ENCODE results near the gene UBE2D2.

Gene UBE2D2

DNA sequence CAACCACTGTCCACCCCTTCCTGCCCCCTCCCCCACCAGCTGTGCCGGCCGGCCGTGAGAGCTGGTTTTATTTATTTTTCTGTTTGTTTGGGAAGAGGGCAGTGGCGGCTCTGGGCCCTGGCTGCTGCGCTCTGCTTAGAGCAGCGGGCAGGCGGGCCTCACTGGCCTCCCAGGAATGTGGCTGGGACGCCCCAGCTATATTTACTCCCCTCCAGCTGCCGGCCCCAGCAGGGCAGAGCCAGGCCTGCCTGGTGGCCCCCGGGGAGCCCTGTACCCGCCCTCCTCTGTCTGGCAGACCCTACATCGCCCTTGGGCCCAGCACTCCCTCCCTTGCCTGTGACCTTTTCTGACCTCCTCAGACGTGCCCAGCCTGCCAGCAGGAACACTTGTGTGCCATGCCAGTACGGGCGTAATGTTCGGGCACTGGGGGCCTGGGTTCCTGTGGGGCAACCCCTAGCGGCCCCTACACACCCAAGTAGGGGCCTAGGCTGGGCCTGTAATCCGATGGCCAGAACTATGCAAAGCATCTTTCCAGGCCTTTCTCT, 94.7 kb downstream of the UBE2D2 start:
- H3K4me1 ChIP-seq (ENCODE audit: control insufficient read depth, insufficient read depth, low read length), result peaks cover 87% of the 10 kb centered on the region
- no peaks in the 10 kb centered on the region for H3K27me3 ChIP-seq (ENCODE audit: control insufficient read depth, insufficient read depth, low read length, poor library complexity, severe bottlenecking)
- no peaks in the 10 kb centered on the region for H3K9me3 ChIP-seq (ENCODE audit: control insufficient read depth, low read length)
- 48 to 49% methylated on average over 16 to 18 of the region's 18 CpGs for WGBS, 2 experiments
- H3K4me3 ChIP-seq (ENCODE audit: insufficient read depth, low read depth, low read length), result no peak overlapping the region
- no peaks in the 10 kb centered on the region for H3K36me3 ChIP-seq (ENCODE audit: control insufficient read depth, insufficient read depth, low read length)
- H3K27ac ChIP-seq (ENCODE audit: insufficient read depth, low read depth, low read length, poor library complexity, severe bottlenecking), result peak overlapping the region; percentile 56

DNA sequence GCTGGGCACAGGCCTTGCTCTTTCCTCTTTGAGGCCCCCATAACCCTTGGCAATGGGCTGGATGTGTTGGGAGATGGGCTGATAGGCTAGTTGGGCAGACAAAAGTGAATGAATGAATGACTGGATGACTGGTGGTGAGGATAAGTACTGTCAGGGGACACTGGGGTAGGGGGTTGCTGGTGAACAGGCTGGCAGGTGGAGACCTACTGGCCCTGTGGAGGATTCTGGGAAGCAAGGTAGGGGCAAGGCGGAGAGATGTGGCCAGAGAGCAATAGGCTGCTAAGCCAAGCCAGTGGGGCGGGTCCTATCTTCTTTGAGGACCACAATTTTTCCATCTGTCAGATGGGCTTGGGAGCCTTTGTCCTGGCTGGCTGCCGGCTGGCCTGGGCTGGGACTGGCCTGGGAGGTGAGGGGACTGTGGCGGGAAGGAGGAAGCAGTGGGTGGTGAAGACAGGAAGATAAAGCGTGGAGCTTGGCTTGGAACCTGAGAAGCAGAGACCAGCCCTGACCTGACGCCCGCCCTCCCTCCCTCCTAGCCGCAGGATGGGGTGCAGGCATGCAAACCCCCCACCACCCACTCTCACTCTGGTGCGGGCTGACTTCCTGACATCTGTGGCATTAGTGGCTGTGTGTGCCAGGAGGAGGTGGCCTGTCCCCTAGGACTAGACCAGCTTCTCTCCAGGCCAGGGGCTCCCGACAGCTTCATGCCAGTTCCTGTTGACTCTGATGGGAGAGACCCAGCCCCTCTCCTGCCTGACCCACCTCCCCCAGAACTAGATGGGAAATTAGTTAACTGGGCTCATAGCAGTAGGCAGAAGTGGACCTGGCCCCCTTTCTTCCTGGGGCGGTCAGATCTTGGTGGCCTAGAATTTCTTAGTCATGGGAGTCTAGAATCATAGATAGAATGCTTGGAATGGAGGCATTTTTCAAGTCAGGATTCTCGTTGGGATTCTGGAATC, 96.5 kb downstream of the UBE2D2 start:
- Histone ChIP-seq H3K9me3 (ENCODE audit: control insufficient read depth, low read length) (no peaks in the 10 kb centered on the region), H3K36me3 (ENCODE audit: control insufficient read depth, insufficient read depth, low read length) (no peaks in the 10 kb centered on the region), H3K27ac (ENCODE audit: insufficient read depth, low read depth, low read length, poor library complexity, severe bottlenecking) (no peak overlapping the region), H3K27me3 (ENCODE audit: control insufficient read depth, insufficient read depth, low read length, poor library complexity, severe bottlenecking) (no peaks in the 10 kb centered on the region), H3K4me3 (ENCODE audit: insufficient read depth, low read depth, low read length) (no peak overlapping the region), H3K4me1 (ENCODE audit: control insufficient read depth, insufficient read depth, low read length) (peaks cover 76% of the 10 kb centered on the region)
- WGBS, 2 experiments, result 81% methylated on average over 11 to 12 of the region's 12 CpGs

DNA sequence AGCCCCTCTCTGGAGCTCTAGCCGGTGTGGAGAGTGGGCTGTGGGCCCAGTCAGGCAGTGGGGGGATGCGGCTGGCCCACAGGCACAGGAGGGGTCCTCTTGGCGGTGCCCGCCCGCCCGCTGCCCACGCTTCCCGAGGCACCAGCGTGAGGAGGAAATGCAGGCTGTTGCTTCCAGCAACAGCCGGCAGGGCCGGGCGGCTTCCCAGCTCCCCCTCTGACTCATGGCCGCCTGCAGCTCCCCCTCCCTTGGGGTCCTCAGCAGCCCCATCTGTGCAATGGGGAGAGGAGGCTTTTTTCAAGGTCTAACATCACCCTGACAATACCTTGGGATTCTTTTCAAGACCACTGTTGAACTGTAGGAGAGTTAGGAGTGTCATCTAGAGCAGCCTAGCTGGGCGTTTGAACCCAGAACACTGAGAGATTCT, 97.4 kb downstream of the UBE2D2 start:
- Histone ChIP-seq H3K27me3 (ENCODE audit: control insufficient read depth, insufficient read depth, low read length, poor library complexity, severe bottlenecking) (no peaks in the 10 kb centered on the region), H3K4me3 (ENCODE audit: insufficient read depth, low read depth, low read length) (no peak overlapping the region), H3K27ac (ENCODE audit: insufficient read depth, low read depth, low read length, poor library complexity, severe bottlenecking) (no peak overlapping the region), H3K36me3 (ENCODE audit: control insufficient read depth, insufficient read depth, low read length) (no peaks in the 10 kb centered on the region), H3K4me1 (ENCODE audit: control insufficient read depth, insufficient read depth, low read length) (peaks cover 68% of the 10 kb centered on the region), H3K9me3 (ENCODE audit: control insufficient read depth, low read length) (no peaks in the 10 kb centered on the region)
- WGBS, 2 experiments, result 77 to 80% methylated on average over 14 of the region's 14 CpGs

DNA sequence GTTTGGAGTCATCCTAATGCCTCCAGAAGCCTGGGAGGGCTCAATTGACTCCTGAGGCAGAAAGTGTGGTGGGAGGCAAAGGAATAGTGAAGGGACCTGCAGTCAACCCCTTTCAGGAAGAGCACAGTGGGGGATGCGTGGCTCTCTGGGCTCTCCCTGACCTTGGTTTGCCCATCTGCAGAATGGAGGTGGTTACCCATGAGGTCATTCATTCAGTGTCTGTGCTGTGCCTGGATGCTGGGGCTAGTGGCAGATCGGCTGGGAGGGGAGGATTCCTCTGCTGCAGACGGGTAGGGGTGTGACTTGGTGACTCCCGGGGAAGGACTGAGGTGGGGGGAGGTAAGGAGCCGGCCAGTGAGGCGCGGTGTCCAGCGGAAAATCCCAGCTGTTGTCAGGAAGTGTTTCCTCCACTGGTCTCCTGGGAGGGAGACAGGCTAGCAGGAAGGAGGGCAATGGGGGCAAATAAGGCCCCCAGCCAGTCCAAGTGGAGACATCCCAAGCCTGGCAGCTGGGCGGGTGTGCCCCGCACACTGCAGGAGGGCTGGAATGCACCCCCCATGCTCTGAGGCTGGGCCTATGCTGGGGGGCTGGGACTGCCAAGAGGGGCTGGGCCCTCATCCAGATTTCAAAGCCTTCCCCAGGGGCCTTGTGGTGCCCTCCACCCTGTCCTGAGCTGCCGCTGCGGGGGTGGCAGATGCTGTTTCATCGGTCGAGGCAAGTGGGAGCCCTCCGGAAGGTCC, 98.0 kb downstream of the UBE2D2 start:
- no peaks in the 10 kb centered on the region for H3K36me3 ChIP-seq (ENCODE audit: control insufficient read depth, insufficient read depth, low read length)
- WGBS, 2 experiments, result 33 to 34% methylated on average over 15 of the region's 15 CpGs
- H3K27ac ChIP-seq (ENCODE audit: insufficient read depth, low read depth, low read length, poor library complexity, severe bottlenecking), result peak overlapping the region; percentile 65
- no peaks in the 10 kb centered on the region for H3K27me3 ChIP-seq (ENCODE audit: control insufficient read depth, insufficient read depth, low read length, poor library complexity, severe bottlenecking)
- H3K4me1 ChIP-seq (ENCODE audit: control insufficient read depth, insufficient read depth, low read length), result peaks cover 64% of the 10 kb centered on the region
- no peak overlapping the region for H3K4me3 ChIP-seq (ENCODE audit: insufficient read depth, low read depth, low read length)
- no peaks in the 10 kb centered on the region for H3K9me3 ChIP-seq (ENCODE audit: control insufficient read depth, low read length)

DNA sequence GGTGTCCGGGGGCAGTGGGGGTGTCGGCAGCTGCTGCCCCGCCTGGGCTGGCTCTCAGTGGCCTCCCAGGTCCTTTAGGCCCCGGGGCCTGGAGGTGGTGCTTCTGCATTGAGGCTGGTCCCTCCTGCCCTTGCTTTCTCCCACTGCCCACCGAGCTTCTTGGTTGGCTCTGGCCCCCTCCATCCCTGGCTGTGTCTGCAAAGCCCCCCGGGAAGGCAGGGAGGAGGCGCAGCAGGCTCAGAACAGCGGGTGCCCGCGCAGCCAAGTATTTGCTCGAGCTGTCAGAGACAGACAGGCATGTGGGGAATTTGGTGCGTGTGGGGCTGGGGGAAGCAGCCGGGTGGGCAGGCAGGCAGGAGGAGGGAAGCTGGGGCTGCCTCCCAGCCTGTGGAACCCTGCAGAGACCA, 98.6 kb downstream of the UBE2D2 start:
- H3K9me3 ChIP-seq (ENCODE audit: control insufficient read depth, low read length), result no peaks in the 10 kb centered on the region
- WGBS, 2 experiments, result 20 to 25% methylated on average over 13 of the region's 13 CpGs
- H3K27ac ChIP-seq (ENCODE audit: insufficient read depth, low read depth, low read length, poor library complexity, severe bottlenecking), result peak overlapping the region; percentile 65
- H3K4me1 ChIP-seq (ENCODE audit: control insufficient read depth, insufficient read depth, low read length), result peaks cover 60% of the 10 kb centered on the region
- H3K36me3 ChIP-seq (ENCODE audit: control insufficient read depth, insufficient read depth, low read length), result no peaks in the 10 kb centered on the region
- H3K27me3 ChIP-seq (ENCODE audit: control insufficient read depth, insufficient read depth, low read length, poor library complexity, severe bottlenecking), result no peaks in the 10 kb centered on the region
- H3K4me3 ChIP-seq (ENCODE audit: insufficient read depth, low read depth, low read length), result no peak overlapping the region

DNA sequence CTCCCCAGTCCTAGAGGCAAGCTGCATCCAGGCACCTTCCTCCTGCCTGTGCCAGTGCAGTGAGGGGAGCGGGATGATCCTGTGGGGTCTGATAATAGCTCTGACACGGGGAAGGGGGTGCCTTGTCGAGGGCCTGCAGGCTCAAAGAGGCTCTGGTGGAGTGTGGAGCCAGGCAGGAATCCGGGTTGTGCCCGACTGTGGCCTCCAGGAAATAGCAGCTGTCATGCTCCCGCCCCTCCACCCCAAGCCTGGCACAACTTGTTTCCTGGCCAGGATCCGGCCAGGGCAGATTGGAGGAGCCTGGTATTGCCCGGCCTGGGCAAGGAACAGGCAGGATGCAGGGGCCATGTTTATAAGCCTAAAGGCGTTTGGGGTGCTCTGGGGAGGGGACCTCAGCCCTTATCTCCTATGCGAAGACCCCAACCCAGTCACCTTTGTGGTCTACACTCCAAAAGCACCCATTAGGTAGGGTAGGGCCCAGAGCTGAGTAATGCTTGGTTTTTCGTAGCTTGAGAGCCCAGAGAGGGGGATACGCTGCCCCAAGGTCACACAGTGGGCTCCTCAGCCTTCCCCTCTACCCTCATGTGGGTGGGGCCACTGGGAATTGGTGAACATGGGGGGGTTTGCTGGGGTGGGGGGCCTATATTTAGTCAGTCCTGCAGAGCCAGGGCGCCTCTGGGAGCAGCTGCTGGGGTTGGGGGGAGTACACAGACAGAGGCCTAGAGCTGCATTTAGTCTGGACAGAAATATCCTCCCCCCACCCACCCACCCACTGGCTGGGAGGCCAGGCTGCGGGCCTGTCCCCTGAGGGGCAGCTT, 99.2 kb downstream of the UBE2D2 start:
- no peaks in the 10 kb centered on the region for H3K27me3 ChIP-seq (ENCODE audit: control insufficient read depth, insufficient read depth, low read length, poor library complexity, severe bottlenecking)
- WGBS, 2 experiments, result 73% methylated on average over 14 of the region's 14 CpGs
- H3K4me3 ChIP-seq (ENCODE audit: insufficient read depth, low read depth, low read length), result no peak overlapping the region
- no peaks in the 10 kb centered on the region for H3K9me3 ChIP-seq (ENCODE audit: control insufficient read depth, low read length)
- peaks cover 54% of the 10 kb centered on the region for H3K4me1 ChIP-seq (ENCODE audit: control insufficient read depth, insufficient read depth, low read length)
- H3K27ac ChIP-seq (ENCODE audit: insufficient read depth, low read depth, low read length, poor library complexity, severe bottlenecking), result peak overlapping the region; percentile 52
- no peaks in the 10 kb centered on the region for H3K36me3 ChIP-seq (ENCODE audit: control insufficient read depth, insufficient read depth, low read length)

DNA sequence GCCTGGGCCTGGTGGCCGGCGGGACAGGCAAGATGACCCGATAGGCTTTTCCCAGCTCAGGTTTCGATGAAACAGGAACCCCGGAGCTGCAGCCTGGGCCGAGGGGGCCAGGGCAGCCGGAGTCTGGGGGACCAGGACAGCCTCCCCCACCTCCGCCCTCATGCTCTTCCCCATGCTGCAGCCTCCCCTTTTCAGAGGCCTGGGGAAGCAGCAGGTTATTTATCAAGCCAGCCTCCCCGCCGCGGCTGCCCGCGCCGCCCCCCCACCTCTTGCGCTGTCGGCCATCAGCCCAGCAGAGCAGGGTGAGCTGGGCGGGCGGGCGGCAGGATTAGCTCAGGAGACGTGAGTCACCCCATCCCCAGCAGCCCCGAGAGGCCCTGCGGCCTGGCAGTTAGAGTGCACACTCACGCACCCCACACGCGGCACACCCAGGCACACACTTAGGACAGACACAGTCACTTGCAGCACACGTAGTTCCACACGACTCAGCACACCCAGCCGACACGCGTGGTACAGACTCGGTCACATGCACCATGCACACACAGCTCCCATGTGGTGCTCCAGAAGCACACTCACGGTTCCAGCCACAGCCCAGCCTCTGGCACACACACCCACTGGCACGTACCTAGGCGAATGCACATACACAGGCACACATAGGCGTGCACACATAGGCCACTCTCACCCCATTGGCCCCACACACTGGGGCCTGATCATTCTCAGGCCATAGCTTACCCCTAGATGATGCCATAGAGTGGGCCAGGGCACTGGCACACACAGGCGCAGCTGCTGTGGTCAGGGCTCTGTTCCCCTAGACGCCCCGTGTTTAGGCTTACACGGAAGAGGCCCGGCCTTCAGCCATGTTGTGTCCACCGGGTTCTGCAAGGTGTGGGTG, 100.0 kb downstream of the UBE2D2 start:
- Histone ChIP-seq H3K27ac (ENCODE audit: insufficient read depth, low read depth, low read length, poor library complexity, severe bottlenecking) (no peak overlapping the region), H3K4me3 (ENCODE audit: insufficient read depth, low read depth, low read length) (no peak overlapping the region), H3K9me3 (ENCODE audit: control insufficient read depth, low read length) (no peaks in the 10 kb centered on the region), H3K27me3 (ENCODE audit: control insufficient read depth, insufficient read depth, low read length, poor library complexity, severe bottlenecking) (no peaks in the 10 kb centered on the region), H3K36me3 (ENCODE audit: control insufficient read depth, insufficient read depth, low read length) (no peaks in the 10 kb centered on the region), H3K4me1 (ENCODE audit: control insufficient read depth, insufficient read depth, low read length) (peaks cover 45% of the 10 kb centered on the region)
- WGBS, 2 experiments, result 72 to 74% methylated on average over 41 of the region's 41 CpGs

DNA sequence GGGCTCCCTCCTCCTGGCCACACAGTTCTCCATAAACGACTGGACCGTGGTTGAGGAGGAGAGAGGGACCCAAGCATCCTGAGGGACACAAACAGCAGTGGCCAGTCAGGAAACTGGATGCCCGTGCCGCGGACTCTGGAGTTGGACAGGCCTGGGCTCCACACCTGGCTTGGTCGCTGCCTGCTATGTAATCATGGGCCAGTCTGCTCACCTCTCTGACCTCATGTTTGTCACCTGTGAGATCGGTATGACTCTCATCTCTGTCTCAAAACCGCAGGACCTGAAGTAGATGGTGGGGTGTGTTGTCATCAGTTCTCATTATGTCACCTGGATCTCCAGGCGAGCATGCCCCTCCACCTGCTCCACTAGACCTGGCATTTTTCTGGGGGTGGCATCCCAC, 101.5 kb downstream of the UBE2D2 start:
- H3K36me3 ChIP-seq (ENCODE audit: control insufficient read depth, insufficient read depth, low read length), result no peaks in the 10 kb centered on the region
- no peaks in the 10 kb centered on the region for H3K9me3 ChIP-seq (ENCODE audit: control insufficient read depth, low read length)
- 93 to 98% methylated on average over 9 of the region's 9 CpGs for WGBS, 2 experiments
- peaks cover 46% of the 10 kb centered on the region for H3K4me1 ChIP-seq (ENCODE audit: control insufficient read depth, insufficient read depth, low read length)
- H3K27ac ChIP-seq (ENCODE audit: insufficient read depth, low read depth, low read length, poor library complexity, severe bottlenecking), result no peak overlapping the region
- no peak overlapping the region for H3K4me3 ChIP-seq (ENCODE audit: insufficient read depth, low read depth, low read length)
- no peaks in the 10 kb centered on the region for H3K27me3 ChIP-seq (ENCODE audit: control insufficient read depth, insufficient read depth, low read length, poor library complexity, severe bottlenecking)

All from ectodermal cell (in vitro differentiated cells).